ENCODE data around the gene CABP7.
A peak's percentile ranks its signal among the peaks of the same experiment; 100 is the strongest.

CABP7 gene

GRCh38 chr22:29702000-29702930 lies 17.5 kb upstream of the CABP7 start:
- no peak for DNase-seq

- peak; percentile 62 for DNase-seq
Measured at GRCh38 chr22:29702931-29703501, 16.8 kb upstream of the CABP7 start.

DNA sequence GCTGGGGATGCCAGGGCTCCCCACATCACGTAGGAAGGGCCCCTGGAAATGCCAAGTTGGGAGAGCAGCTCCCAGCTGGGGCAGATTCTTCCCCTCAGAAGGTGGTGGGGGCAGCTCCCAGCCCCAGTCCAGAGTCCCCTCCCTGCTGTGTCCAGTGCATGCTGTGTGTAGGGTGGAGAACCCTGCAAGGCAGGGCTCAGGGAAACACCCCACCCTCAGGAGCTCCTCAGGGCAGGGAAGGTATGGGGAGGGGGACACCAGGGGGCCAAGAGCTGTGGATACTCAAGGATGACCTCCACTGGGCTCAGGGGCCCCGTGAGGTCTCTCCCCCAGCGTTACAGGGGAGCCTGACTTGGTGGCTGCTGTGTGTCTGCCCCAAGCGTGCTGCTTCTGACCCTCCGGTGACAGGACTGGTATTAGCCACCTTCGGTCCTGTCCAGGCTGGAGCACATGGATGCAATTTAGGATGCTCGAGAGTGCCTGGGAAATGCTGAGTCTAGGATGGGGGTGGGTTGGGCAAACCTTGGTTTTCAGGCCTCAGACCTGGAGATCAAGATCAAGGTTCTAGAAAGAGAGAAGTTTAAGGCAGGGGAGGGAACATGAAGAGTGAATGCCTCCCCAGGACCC lies 16.1 kb upstream of the CABP7 start:
- no peak for DNase-seq

DNA sequence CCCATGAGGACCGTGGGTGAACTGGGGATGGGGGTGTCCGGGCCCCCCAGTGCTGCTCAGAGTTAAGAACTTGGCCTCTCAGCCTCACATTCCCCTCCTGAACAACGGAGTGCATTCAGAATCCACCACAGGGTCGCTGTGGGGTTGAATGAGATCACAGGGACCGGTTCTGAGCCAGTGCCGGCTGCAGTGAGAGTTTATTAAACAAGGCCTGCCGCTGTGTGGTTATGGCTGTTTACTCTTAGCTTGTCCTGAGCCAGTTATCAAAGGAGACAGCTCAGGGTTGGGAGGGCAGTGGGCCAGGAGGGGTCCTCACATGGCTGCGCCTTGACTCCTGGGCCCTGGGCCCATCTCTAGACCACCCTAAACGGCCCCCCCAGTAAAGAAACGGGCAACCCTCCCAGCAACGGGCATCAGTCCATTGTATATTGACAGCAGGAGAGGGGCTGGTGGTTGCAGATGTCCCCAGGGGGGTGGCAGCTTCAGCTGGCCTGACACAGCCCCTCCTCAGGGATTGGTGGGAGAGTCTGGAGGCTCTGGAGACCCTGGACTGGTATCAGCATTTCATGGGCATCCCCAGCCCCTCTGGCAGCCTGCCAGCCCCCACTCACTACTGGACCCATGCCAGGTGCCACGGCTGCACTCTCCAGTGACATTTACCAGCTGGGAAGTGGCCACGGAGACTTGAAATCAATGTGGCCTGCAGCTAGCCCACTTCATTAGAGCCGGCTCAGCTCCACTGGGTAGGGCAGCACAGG lies 15.1 kb upstream of the CABP7 start:
- no peak for DNase-seq

DNA sequence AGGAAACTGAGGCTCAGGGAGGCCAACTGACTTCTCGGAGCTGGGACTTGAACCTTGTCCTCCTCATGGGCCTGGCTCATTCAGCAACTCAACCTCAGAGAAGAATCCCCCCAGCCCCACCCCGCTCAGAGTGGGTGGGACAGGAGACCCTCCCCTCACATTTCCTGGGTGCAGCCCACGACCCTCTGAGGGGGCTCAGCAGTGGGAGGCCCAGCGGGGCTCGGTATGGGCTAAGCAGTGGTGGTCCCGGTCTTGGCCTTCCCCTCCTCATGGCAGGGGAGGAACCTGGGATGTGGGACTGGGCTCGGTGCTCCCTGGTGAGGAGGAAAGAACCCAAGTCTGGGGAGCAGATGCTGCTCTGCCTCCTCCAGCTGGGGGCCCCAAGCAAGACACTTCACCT lies 14.2 kb upstream of the CABP7 start:
- DNase-seq: no peak

DNA sequence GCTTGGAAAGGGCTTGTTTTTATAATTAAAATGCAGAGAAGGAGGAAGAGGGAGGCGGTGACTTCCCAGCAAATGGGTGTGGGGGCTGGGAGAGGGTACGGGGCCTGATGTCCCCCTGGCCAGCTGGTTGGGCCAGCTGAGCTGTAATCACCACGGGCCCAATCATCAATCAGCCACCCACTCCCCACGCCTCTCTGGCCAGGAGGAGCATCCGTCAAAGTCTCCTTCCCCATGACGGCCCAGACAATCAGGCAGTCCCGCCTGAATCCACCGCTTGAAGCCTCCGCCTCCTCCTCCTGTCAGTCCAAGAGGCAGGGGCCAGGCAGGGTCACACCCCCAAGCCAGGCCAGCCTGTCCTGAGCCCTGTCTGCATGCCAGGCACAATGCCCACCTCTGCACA lies 13.3 kb upstream of the CABP7 start:
- DNase-seq: no peak

DNA sequence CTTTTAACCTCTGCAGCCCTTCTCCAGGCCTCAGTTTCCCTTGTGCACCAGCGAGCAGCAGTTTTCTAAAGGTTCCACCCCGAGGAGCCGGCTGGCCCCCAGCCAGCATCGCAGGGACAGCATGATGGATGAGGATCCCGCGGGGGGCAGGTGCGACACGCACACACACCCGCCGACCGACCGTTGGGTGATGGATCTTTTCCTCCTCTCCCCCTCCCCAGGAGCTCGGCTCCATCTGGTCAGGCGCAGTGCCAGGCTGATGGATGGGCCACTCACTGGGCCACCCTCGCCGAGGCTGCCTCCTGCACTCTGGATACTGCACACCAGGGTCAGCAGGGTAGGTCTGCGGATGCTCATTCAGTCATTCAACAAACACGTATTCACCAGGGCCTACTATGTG lies 12.8 kb upstream of the CABP7 start:
- DNase-seq: no peak

GRCh38 chr22:29707471-29707870 lies 12.3 kb upstream of the CABP7 start:
- DNase-seq: no peak

- no peak for DNase-seq
Measured at GRCh38 chr22:29710193-29710592, 9.6 kb upstream of the CABP7 start.

GRCh38 chr22:29710922-29711593 lies 8.7 kb upstream of the CABP7 start:
- DNase-seq: no peak

GRCh38 chr22:29712119-29712518 lies 7.7 kb upstream of the CABP7 start:
- DNase-seq: no peak

DNA sequence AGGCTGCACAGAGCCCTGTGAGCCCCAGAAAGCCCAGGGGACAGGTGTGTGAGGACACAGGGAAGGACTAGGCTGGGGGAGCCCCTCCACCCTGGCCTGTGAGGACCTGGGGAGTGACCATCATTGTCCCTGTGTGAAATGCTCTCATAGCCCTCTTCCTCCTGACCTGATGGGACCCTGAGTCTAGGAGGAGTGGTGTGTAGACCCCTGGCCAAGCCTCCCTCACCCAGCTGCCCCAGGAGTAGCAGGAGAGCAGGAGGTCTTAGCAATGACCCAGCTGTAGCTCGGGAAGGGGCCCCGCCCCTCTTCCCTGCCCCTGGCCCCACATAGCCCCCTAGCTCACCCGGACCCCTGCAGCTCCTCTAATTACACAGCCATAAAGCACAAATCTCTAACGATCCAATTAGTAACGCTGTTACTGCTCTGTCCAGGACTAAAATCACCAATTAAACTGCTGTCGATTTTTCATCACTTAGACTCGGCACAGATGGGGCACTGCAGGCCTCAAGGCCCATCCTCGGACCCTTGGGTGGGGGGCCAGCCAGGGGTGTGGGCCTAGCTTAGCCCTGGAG lies 6.6 kb upstream of the CABP7 start:
- DNase-seq: no peak

DNA sequence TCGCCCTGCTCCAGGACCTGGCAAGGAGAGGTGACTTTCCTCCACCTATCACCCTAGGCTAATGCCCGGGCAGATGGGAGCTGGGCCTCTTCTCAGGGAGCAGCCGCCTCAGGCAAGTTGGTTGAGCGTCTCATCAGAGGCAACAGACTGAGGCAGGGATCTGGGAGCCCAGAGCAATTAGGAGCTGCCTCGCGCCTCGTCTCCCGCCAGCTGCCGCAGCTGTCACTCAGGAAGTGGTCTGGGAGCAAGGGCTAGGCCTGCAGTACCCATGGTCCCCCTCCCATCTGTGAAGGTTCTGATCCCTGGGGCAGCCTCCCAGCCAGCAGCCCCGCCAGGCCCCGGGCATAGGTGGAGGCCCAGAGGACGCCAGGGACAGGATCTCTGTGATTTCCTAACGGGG lies 4.6 kb upstream of the CABP7 start:
- DNase-seq: peak; percentile 15

DNA sequence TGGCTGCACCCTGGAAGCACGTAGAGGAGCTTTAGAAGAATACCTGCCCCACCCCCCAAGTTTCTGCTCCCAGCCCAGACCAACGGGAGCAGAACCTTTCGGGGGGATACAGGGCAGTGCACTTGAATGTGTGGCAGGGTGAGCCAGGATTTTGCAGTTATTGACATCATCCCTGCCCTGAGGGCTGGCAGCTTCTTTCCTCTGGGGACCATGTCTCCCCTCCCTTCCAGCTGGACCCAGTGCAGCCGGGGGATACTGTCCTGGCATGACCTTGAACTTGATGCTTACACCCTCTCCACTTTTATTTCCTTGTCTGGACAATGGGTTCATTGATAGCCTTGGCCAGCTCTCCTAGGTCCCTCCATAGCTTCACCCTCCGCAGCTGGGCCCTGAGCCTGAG lies 4.1 kb upstream of the CABP7 start:
- no peak for DNase-seq

DNA sequence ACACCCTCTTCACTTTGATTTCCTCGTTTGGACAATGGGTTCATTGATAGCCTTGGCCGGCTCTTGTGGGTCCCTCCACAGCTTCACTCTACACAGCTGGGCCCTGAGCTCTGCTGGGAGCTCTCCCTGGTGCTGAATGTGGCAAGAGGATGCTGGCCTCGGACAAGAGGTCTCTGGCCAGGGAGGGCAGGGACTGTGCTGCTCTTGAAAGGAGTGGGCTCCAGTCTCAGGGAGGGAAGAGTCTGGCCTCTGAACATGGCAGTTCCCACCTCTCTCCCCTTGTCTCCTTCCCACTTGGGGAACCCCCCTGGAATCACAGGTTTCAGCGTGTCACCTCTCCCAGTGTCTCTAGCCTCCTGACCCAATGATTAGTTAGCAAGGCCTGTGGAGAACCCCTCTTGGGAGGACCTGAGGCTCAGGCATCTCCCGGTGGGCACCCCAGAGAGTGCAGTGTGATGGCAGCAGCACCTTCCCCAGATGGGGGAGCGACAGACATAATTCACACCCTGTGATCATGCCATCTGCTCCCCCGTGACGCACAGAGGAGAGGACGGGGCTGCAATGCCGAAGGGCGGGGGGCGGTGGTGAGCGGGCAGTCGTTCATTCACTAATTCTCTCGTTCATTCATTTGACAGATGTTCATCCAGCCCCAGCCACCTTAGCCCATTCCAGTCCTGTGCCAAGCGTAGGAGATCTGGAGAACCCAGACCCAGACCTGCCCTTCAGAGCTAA lies 2.8 kb upstream of the CABP7 start:
- DNase-seq: no peak

GRCh38 chr22:29717789-29718188 lies 2.0 kb upstream of the CABP7 start:
- DNase-seq: no peak

DNA sequence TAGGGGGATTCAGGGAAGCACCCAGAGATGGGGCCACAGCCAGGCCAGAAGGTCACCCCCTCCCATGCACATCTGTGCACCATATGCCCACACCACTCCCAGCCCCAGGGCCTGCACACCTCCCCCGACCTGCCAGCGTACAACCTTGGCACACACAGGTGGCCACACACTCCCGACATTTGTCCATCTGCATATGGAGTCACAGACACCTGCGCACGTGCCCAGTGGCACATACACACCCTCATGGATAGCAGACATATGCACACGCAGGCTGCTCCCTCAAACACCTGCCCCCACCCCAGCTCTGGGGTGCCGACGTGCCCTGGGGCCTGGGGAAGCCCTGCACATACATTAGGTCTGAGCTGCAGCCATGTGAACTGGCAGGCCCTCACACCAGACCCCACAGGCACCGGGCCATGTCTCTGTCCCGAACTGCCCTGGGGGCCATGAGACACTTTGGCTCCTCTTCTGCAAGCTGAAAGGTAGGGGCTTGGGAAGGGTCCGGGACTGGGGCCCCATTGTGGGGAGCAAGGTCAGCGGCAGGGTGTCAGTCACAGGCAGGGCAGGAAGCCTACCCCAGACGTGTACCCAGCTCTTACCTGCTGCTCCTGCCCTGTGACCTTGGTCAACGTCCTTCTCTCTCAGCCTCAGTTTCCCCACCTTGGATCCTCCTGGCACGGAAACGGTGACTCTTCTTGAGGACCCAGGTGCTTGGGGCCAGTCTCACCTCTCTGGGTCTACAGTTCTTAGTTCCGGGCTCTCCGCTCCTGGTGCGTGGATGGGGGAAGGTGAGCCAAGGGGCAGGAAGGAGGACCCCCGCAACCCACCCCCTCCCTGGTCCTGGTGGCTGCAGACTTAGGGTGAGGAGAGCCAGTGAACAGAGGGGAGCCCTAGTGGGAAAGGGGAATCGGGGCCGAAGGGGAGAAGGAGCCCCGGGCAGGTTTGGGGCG lies 579 bp upstream of the CABP7 start:
- no peak for DNase-seq

- DNase-seq: no peak
Measured at GRCh38 chr22:29720811-29721323, 1.1 kb downstream of the CABP7 start.

DNA sequence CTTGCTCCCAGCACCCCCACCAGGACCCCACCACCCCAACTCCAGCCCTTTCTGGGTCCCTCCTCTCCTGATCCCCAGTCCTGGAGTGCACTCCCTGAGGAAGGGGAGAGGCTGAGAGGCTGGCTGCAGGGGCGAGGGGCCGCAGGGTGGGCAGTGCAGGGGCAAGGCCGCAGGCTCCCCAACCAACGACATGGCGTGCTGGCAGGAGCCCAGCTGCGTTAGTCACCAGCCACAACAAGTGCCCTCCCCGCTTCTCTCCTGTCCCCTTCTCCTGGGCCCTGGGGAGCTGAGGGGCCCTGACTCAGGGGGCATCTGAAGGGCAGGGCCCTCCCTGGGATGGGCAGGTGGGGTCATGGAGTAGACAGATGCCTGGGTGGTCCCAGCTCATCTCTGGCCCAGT lies 2.3 kb downstream of the CABP7 start:
- DNase-seq: no peak

DNA sequence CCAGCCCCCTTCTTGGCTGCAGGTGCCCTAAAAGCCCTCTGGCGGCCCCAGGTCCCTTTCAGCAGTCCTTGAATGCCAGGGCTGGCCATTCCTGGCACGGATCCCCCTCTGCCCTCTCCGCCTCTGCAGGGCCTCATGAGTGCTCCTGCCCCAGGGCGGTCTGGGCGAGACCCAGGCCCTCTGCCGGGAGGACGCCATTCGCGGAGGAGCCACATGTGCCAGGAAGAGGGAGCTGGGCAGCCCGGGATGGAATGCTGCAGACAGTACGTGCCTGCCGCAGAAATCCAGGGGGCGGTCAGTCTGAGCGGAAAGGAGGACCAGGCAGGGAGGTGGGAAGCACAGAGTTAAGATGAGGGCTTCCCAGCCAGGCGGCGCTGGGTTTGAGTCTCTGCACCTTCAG lies 2.8 kb downstream of the CABP7 start:
- DNase-seq: no peak

Measured in NCI-H526 treated with DMSO at 0.1 percent for 48 hours (cell line).